Psoas muscle (tissue), 8 donors: ENCODE data around the gene CLK3. TPM values are rescaled to one million over a fixed set of nuclear protein-coding genes. Genes with fewer than 3 reads are reported as not detected.
A peak's percentile ranks its signal among the peaks of the same experiment; 100 is the strongest.

Experiments used
- ATAC-seq, 4 donors: fragments of 200-7000 bp; cut with Tn5 transposase; one replicate each; pipeline ENCODE4 v1.9.1; 2020; ENCODE audit warnings: moderate library complexity in 3 of 4, mild to moderate bottlenecking in 2 of 4
- DNase-seq, 2 donors: peaks; one replicate each; pipeline ENCODE4 v3.0.0-alpha.2; 2020
- H3K27ac ChIP-seq: fragments of 200-600 bp; one replicate; pipeline ENCODE4 v1.8.0; 2022
- H3K27me3 ChIP-seq, 3 donors: fragments of 200-600 bp in 1 of 3; one replicate each; pipeline versions ENCODE4 v1.6.1 to v1.8.0; 2013 to 2022; ENCODE audit warnings: low read length in 2 of 3, mild to moderate bottlenecking in 2 of 3, moderate library complexity in 1 of 3; ENCODE audit not compliant: insufficient read depth in 3 of 3
- H3K36me3 ChIP-seq, 2 donors: fragments of 200-600 bp in 1 of 2; one replicate each; pipeline versions ENCODE4 v1.6.1 to v1.8.0; 2013 to 2022; ENCODE audit warnings: low read depth in 1 of 2, mild to moderate bottlenecking in 1 of 2, moderate library complexity in 1 of 2; ENCODE audit not compliant: insufficient read depth in 1 of 2
- H3K4me1 ChIP-seq: fragments of 200-600 bp; one replicate; pipeline ENCODE4 v1.8.0; 2022
- H3K4me3 ChIP-seq: fragments of 200-600 bp; one replicate; pipeline ENCODE4 v1.8.0; 2022; ENCODE audit warnings: mild to moderate bottlenecking
- H3K9me3 ChIP-seq: fragments of 200-600 bp; one replicate; pipeline ENCODE4 v1.8.0; 2022
- CTCF ChIP-seq: fragments of 200-600 bp; IDR thresholded peaks from one replicate; pipeline ENCODE4 v1.8.0; 2022; ENCODE audit warnings: antibody characterized with exemption
- WGBS, 3 donors: extraction: QIAGEN DNeasy Blood & Tissue Kit; methylation state at CpG; one replicate each; pipeline versions ENCODE4 v1.1.6 to v1.1.7; 2013; 5-methylcytosine and 5-hydroxymethylcytosine counted together
- intact Hi-C, 2 donors: fragments of 100-400 bp; cut with DNase I; formaldehyde crosslinking; loops; one replicate each; pipeline versions ENCODE4 v1.11.0 to v1.14.2; 2022
- polyA plus RNA-seq, 3 donors: library from polyadenylated mRNA; stranded (reverse); fragments of 200-250 nt; gene quantifications; one replicate each; pipeline ENCODE4 v1.2.3, GENCODE V29; 2013
- total RNA-seq, 4 donors: library from RNA; stranded (reverse); fragmentation: NEBNext Ultra II Directional in 2 of 4; extraction: Animal tissue kit (Norgen Biotek cat#: 25700) in 2 of 4; gene quantifications; one replicate each; pipeline versions ENCODE4 v1.2.1 to v1.2.4, GENCODE V29; 2021 to 2023
- donor health status: healthy with polysubstance abuse.
- donor health status: DM: no; HTN: no; CAD: no; lungs with moderate emphysema.
- donor health status: Bipolar disorder and iron deficiency.
- donor health status: healthy.
- donor health status: DM: yes; HTN: yes; CAD: no.
- donor health status: DM: no; HTN: no; CAD: no.
- donor health status: DM: no; HTN: no; CAD: no.
- donor health status: DM: yes; HTN: yes; CAD: no.

Gene CLK3
- total and polyA plus RNA-seq, 7 donors = 36.6 to 61.8 (median 50.2) TPM

GRCh38 chr15:74636984-74637383 lies 21.3 kb downstream of the CLK3 start:
- intact Hi-C loops = loop anchor here in 1 of 2 donors (10.0 kb wide), 1 partner anchor 318 kb away; the partner anchor contains the start of gene RPP25
- no peak for DNase-seq
- no peak for ATAC-seq
- Histone ChIP-seq H3K9me3 (no peaks in the 10 kb centered on the region), H3K36me3 (peaks cover 6 to 96% of the 10 kb centered on the region in 2 donors), H3K27me3 (no peaks in the 10 kb centered on the region), H3K27ac (no peak overlapping the region), H3K4me3 (no peak overlapping the region), H3K4me1 (no peaks in the 10 kb centered on the region)
- WGBS, 3 donors = 75 to 92% (median 78%) methylated on average over 1 of the region's 1 CpG
- TF ChIP-seq CTCF = no peak

- no peak overlapping the region for H3K4me3 ChIP-seq
- H3K9me3 ChIP-seq = no peaks in the 10 kb centered on the region
- ATAC-seq (no peak), DNase-seq (no peak)
- H3K36me3 ChIP-seq = peaks cover 3 to 58% of the 10 kb centered on the region in 2 donors
- H3K27ac ChIP-seq = no peak overlapping the region
- intact Hi-C loops = no loop called here
- H3K27me3 ChIP-seq = no peaks in the 10 kb centered on the region
- TF ChIP-seq CTCF = no peak
- WGBS, 3 donors = 84 to 88% (median 87%) methylated on average over 1 of the region's 1 CpG
- peaks cover 16% of the 10 kb centered on the region for H3K4me1 ChIP-seq
Observed at GRCh38 chr15:74641151-74641550, 25.5 kb downstream of the CLK3 start.

GRCh38 chr15:74642348-74642733 lies 26.7 kb downstream of the CLK3 start:
- H3K27me3 ChIP-seq = no peaks in the 10 kb centered on the region
- H3K36me3 ChIP-seq = peaks cover 3 to 46% of the 10 kb centered on the region in 2 donors
- 68 to 85% (median 70%) methylated on average over 4 of the region's 4 CpGs for WGBS, 3 donors
- DNase-seq = no peak
- no peak for ATAC-seq
- H3K4me3 ChIP-seq = no peak overlapping the region
- peaks cover 21% of the 10 kb centered on the region for H3K4me1 ChIP-seq
- H3K27ac ChIP-seq = no peak overlapping the region
- no peaks in the 10 kb centered on the region for H3K9me3 ChIP-seq
- intact Hi-C loops = no loop called here
- no peak for TF ChIP-seq CTCF

GRCh38 chr15:74642734-74643664 lies 27.4 kb downstream of the CLK3 start:
- no peak for ATAC-seq
- TF ChIP-seq CTCF = no peak
- Histone ChIP-seq H3K4me3 (no peak overlapping the region), H3K27me3 (no peaks in the 10 kb centered on the region), H3K27ac (peak overlapping the region; percentile 3), H3K9me3 (no peaks in the 10 kb centered on the region), H3K4me1 (peaks cover 27% of the 10 kb centered on the region), H3K36me3 (peaks cover 3 to 40% of the 10 kb centered on the region in 2 donors)
- intact Hi-C loops = no loop called here
- no peak for DNase-seq
- 24 to 42% (median 31%) methylated on average over 11 of the region's 11 CpGs for WGBS, 3 donors
